Neural progenitor cell (in vitro differentiated cells): ENCODE results near the gene RAET1E. TPM values are rescaled to one million over a fixed set of nuclear protein-coding genes. Genes with fewer than 3 reads are reported as not detected.
"Not testable (repeated sequence)": the region's sequence is repeated elsewhere in the genome, so short reads cannot be mapped to it uniquely, and the experiment has no call there.

ENCODE experiments used
- DNase-seq: peaks from one replicate; pipeline ENCODE4 v3.0.0-alpha.2; 2016; ENCODE audit warnings: low spot score
- H2AFZ ChIP-seq: fragments of 200-600 bp; sonication (generic); replicated peaks from 2 replicates; pipeline ENCODE4 v1.6.1; 2016; ENCODE audit warnings: antibody characterized with exemption
- H3F3A ChIP-seq: fragments of 200-600 bp; sonication (generic); 2 replicates; pipeline ENCODE4 v1.6.1; 2016; ENCODE audit warnings: antibody characterized with exemption, low read depth
- H3K27ac ChIP-seq: fragments of 200-600 bp; sonication (generic); 2 replicates; pipeline ENCODE4 v1.5.1; 2016; ENCODE audit warnings: mild to moderate bottlenecking
- H3K27me3 ChIP-seq: fragments of 200-600 bp; sonication (generic); 2 replicates; pipeline ENCODE4 v1.6.1; 2016; ENCODE audit warnings: mild to moderate bottlenecking, moderate library complexity
- H3K36me3 ChIP-seq: fragments of 200-600 bp; sonication (generic); 2 replicates; pipeline ENCODE4 v1.5.1; 2016
- H3K4me1 ChIP-seq: fragments of 200-600 bp; sonication (generic); 2 replicates; pipeline ENCODE4 v1.6.1; 2016; ENCODE audit warnings: mixed run types
- H3K4me2 ChIP-seq: fragments of 200-600 bp; sonication (generic); 2 replicates; pipeline ENCODE4 v1.6.1; 2016
- H3K4me3 ChIP-seq: fragments of 200-600 bp; sonication (generic); 2 replicates; pipeline ENCODE4 v1.5.1; 2016
- H3K79me2 ChIP-seq: fragments of 200-600 bp; sonication (generic); 2 replicates; pipeline ENCODE4 v1.6.1; 2016; ENCODE audit warnings: low read depth
- H3K9ac ChIP-seq: fragments of 200-600 bp; sonication (generic); 2 replicates; pipeline ENCODE4 v1.6.1; 2016
- H3K9me3 ChIP-seq: fragments of 200-600 bp; sonication (generic); 2 replicates; pipeline ENCODE4 v1.5.1; 2016; ENCODE audit warnings: low read depth
- H4K20me1 ChIP-seq: fragments of 200-600 bp; sonication (generic); 2 replicates; pipeline ENCODE4 v1.6.1; 2016; ENCODE audit warnings: low read depth
- H3K27ac Mint-ChIP-seq: 3 replicates; pipeline ENCODE4 v1.8.0; 2021; ENCODE audit warnings: mixed read lengths
- H3K27me3 Mint-ChIP-seq: 2 replicates; pipeline ENCODE4 v1.8.0; 2022; ENCODE audit warnings: low read depth, mild to moderate bottlenecking, inconsistent platforms, moderate library complexity, mixed read lengths; ENCODE audit not compliant: insufficient read depth
- H3K36me3 Mint-ChIP-seq: 3 replicates; pipeline ENCODE4 v1.8.0; 2021; ENCODE audit warnings: mixed read lengths
- H3K4me1 Mint-ChIP-seq: 3 replicates; pipeline ENCODE4 v1.8.0; 2021; ENCODE audit warnings: mixed read lengths
- H3K4me3 Mint-ChIP-seq: 3 replicates; pipeline ENCODE4 v1.8.0; 2021; ENCODE audit warnings: mild to moderate bottlenecking, moderate library complexity, mixed read lengths
- H3K9me3 Mint-ChIP-seq: 3 replicates; pipeline ENCODE4 v1.8.0; 2020; ENCODE audit warnings: mixed read lengths
- CTCF ChIP-seq: fragments of 200-600 bp; sonication (generic); IDR thresholded peaks from 2 replicates; pipeline ENCODE4 v1.5.1; 2017; ENCODE audit warnings: antibody characterized with exemption, mild to moderate bottlenecking
- EZH2 ChIP-seq: fragments of 200-600 bp; sonication (generic); IDR thresholded peaks from 2 replicates; pipeline ENCODE4 v1.6.1; 2017; ENCODE audit warnings: antibody characterized with exemption, mild to moderate bottlenecking, moderate library complexity
- EZH2phosphoT487 ChIP-seq: fragments of 200-600 bp; sonication (generic); IDR thresholded peaks from 2 replicates; pipeline ENCODE4 v1.6.1; 2017; ENCODE audit warnings: antibody characterized with exemption
- total RNA-seq: library from RNA; depleted of rRNA; stranded (reverse); fragments of >200 nt; gene quantifications from 2 replicates; pipeline ENCODE4 v1.2.3, GENCODE V29; 2015; ENCODE audit warnings: low replicate concordance

The RAET1E gene
- total RNA-seq, 1 donor from 2014 or later, result not detected

- Histone ChIP-seq H3K4me3 (peak within 1 kb of the TSS; percentile 83), H3K4me1 (no peaks in the 10 kb centered on the region), H3K9ac (no peak within 1 kb of the TSS), H3K9me3 (no peaks in the 10 kb centered on the region), H3F3A (peaks cover 11% of the 10 kb centered on the region), H2AFZ (peak within 1 kb of the TSS; percentile 92), H3K36me3 (no peaks in the 10 kb centered on the region), H4K20me1 (peaks cover 3% of the 10 kb centered on the region), H3K27me3 (peaks cover 37% of the 10 kb centered on the region), H3K79me2 (no peaks in the 10 kb centered on the region), H3K27ac (no peak within 1 kb of the TSS), H3K4me2 (peak within 1 kb of the TSS; percentile 90)
- Mint-ChIP-seq H3K36me3 (peaks cover 7% of the 10 kb centered on the region), H3K4me1 (peaks cover 39% of the 10 kb centered on the region), H3K4me3 (peak within 1 kb of the TSS; percentile 93), H3K27me3 (peaks cover 7% of the 10 kb centered on the region), H3K27ac (no peak within 1 kb of the TSS), H3K9me3 (peaks cover 2% of the 10 kb centered on the region)
- peak; percentile 91 for DNase-seq
- TF ChIP-seq EZH2phosphoT487 (no peak), EZH2 (peak; percentile 19), CTCF (peak; percentile 5)
Measured at GRCh38 chr6:149863698-149864577, 34.0 kb downstream of the RAET1E start, which contains the start of gene LRP11. LRP11 (minus strand) TSS chr6:149864359; CDS start chr6:149864020, 339 bp downstream.

GRCh38 chr6:149862922-149863697, 34.8 kb downstream of the RAET1E start:
- Histone ChIP-seq H3K79me2 (no peaks in the 10 kb centered on the region), H3K4me2 (peak overlapping the region; percentile 90), H3F3A (peaks cover 11% of the 10 kb centered on the region), H3K9me3 (no peaks in the 10 kb centered on the region), H3K27ac (no peak overlapping the region), H3K27me3 (peaks cover 37% of the 10 kb centered on the region), H2AFZ (peak overlapping the region; percentile 92), H3K36me3 (no peaks in the 10 kb centered on the region), H4K20me1 (peaks cover 3% of the 10 kb centered on the region), H3K4me1 (no peaks in the 10 kb centered on the region), H3K4me3 (peak overlapping the region; percentile 83), H3K9ac (no peak overlapping the region)
- peaks cover 7% of the 10 kb centered on the region for H3K36me3 Mint-ChIP-seq
- peaks cover 2% of the 10 kb centered on the region for H3K9me3 Mint-ChIP-seq
- peaks cover 39% of the 10 kb centered on the region for H3K4me1 Mint-ChIP-seq
- peak overlapping the region; percentile 93 for H3K4me3 Mint-ChIP-seq
- DNase-seq, result peak; percentile 83
- no peak for TF ChIP-seq CTCF
- TF ChIP-seq EZH2phosphoT487, result no peak
- peak; percentile 55 for TF ChIP-seq EZH2
- H3K27ac Mint-ChIP-seq, result peak overlapping the region; percentile 81
- H3K27me3 Mint-ChIP-seq, result peaks cover 6% of the 10 kb centered on the region

GRCh38 chr6:149862424-149862738, 35.5 kb downstream of the RAET1E start:
- not testable (repeated sequence) for H3K4me1 ChIP-seq, H3K9ac ChIP-seq, H3K27ac ChIP-seq, H3K36me3 ChIP-seq, H3K9me3 Mint-ChIP-seq, H4K20me1 ChIP-seq, DNase-seq, H3K36me3 Mint-ChIP-seq, H3K9me3 ChIP-seq, H3K79me2 ChIP-seq, H2AFZ ChIP-seq, H3K4me3 ChIP-seq, H3K27me3 Mint-ChIP-seq, H3K27ac Mint-ChIP-seq, H3K4me2 ChIP-seq
- Mint-ChIP-seq H3K4me1 (peaks cover 39% of the 10 kb centered on the region), H3K4me3 (peak overlapping the region; percentile 93)
- Histone ChIP-seq H3K27me3 (peaks cover 37% of the 10 kb centered on the region), H3F3A (peaks cover 11% of the 10 kb centered on the region)
